ENCODE data around the gene EXOC4.
A peak's percentile ranks its signal among the peaks of the same experiment; 100 is the strongest.

EXOC4 gene

DNA sequence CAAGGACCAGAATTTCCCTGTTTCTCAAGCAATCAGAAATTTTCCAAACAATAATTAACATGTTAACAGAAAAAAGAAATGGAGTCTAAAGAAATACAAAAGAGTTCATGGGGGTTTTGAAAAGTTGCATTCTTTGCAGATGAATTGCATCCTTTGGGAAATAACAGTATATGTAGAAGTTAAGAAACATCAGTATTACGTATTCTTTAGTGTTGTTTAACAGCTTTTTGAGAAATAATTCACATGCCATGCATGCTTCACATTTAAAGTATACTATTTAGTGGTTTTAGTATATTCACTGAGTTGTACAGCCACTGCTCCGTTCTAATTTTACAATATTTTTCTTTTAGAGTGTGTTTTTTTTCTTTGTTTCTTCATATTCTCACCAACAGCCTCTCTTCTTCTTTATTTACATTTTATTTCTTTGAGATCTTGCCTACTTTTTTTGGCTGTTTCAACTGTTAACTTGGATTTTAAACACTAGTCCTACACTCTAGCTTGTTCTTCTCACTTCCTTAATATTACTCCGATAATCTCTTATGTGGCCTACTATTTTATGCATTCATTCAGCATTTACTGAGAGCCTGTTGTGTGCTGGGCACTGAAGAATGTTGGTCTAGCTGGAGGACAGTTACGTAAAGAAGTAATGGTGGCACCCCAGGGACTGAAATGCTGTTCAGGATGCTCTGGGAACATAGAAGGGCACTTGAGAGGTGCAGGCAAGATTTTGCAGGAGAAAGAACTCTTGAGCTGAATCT is 330.1 kb downstream of the EXOC4 start:
- DNase-seq, result no peak

DNA sequence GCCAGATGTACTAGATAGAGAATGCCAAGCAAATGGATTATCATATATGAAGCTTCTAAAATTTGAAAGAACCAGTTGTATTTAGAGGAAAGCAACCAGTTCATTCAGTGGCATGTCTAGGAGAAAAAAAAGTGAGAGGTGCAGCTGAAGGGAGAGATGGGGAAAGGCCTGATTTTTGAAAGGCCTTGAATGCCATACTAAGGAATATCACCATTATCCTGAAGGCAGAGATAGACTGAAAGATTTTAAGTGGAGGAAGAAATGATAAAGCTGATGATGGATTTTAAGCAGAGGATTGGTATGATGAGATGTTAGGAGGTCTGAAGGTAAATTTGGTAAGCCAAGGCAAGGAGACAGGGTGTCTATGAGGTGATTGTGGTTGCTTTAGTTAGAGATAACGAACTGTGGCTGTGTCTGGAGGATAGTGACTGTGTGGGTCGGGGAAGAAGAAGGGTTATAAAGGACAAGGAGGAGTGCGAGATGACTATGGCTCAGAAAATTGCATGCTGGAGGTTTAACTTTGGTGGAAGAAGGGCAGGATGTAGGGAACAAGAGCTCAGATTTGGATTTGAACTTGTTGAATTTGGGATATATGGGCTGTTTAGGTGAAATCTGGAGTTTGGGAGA is 330.8 kb downstream of the EXOC4 start:
- DNase-seq, result no peak

- DNase-seq, result no peak
Measured at GRCh38 chr7:133584956-133585668, 332.2 kb downstream of the EXOC4 start.

- no peak for DNase-seq
Measured at GRCh38 chr7:133586253-133586652, 333.4 kb downstream of the EXOC4 start.

- DNase-seq, result no peak
Measured at GRCh38 chr7:133587903-133588302, 335.0 kb downstream of the EXOC4 start.

DNA sequence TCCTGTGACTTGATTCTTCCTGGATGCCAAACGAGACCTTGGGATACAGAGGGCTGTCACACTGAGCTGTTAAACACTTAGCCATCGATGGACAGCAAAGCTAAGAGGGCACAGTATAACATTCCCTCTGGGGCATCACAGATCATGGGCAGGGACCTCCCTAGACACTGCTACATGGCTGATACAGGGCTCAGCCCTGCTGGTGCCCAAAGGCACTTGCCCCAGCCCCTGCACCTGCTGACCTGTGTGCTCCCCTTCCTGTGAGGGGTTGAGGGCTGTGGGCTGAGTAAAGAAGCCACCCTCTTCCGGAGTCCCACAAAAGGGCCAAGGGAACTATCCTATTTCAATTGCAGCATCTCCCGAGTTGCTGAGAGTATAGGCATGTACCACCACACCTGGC is 337.9 kb downstream of the EXOC4 start:
- DNase-seq, result no peak

DNA sequence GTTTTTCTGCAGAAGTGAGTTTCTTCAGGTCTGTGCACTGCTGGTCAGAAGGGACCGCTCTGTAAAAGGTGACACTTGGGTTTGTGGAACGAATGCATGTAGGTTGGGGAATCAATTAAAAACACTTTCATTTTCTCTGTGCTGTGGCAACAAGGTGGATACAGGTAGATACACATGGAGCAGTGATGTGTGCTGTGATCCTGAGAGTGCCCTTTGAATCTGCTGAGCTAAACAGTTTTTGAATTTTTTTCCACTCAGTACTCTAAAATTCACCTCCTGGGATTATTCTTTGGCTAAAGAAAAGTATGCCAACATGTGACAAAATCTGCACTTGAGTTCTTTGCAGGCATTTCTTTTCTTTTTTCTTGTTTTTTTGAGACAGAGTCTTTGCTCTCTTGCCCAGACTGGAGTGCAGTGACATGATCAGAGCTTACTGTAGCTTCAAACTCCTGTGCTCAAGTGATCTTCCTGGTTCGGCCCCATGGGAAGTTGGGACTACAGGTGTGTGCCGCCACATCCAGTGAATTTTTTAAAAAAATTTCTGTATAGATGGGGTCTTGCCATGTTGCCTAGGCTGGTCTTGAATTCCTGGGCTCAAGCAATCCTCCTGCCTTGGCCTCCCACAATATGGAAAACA is 338.9 kb downstream of the EXOC4 start:
- DNase-seq, result no peak

- DNase-seq, result no peak
Measured at GRCh38 chr7:133593561-133593960, 340.7 kb downstream of the EXOC4 start.

GRCh38 chr7:133601617-133602016 is 348.7 kb downstream of the EXOC4 start:
- DNase-seq, result no peak

DNA sequence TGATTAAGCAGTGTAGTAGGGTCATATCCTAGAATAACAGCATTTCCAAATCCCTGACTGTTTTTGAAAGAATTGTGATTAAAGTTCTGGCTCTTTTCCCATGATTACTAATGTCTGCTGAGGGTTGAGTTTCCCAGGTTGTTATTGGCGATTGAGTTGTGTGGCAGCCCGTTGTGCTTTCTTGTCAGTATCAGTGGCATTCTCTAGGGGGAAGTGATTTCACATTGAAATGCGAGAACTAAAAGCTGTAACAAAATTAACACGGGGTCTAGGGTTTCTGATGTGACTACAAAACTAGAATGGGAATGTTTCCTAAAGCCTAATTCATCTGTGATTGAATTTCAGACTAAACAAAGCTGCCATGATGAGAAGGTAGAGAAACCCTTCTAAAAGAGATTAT is 349.4 kb downstream of the EXOC4 start:
- no peak for DNase-seq

DNA sequence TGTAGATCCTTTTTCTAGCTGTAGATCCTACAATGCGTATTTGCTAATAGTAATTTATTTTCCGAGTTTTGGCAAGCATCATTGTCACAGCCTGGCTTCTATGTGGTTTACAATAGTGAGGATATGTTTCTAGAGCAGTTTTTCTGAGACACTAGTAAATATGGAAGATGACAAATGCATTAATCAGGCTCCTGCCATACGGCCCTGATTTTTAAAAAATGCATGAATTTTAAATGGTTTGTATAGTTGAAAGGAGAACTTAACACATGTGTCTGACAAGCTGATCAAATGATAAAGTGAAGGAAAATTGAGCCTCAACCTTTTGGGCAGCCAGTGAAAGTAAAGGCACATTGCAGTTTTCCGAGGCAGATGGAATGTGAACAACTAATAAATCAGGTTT is 354.1 kb downstream of the EXOC4 start:
- no peak for DNase-seq

- no peak for DNase-seq
Measured at GRCh38 chr7:133609806-133610205, 356.9 kb downstream of the EXOC4 start.

DNA sequence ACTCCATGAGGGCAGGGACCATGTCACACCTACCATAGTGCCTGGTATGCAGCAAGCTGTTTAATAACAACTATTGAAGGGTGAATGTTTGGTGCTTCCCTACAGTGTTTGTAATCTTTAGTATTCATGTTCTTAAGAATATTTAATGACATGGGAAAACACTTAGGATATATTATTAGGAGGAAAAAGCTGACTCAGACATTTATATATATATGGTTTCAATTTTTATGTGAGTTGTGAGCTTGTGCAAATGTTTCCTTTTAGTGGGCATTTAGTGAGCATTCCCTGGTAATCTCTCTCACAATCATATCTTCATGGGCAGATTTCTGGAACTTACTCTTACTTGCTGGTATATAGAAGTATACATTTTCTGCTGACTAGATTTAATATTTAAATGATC is 359.1 kb downstream of the EXOC4 start:
- DNase-seq, result no peak

DNA sequence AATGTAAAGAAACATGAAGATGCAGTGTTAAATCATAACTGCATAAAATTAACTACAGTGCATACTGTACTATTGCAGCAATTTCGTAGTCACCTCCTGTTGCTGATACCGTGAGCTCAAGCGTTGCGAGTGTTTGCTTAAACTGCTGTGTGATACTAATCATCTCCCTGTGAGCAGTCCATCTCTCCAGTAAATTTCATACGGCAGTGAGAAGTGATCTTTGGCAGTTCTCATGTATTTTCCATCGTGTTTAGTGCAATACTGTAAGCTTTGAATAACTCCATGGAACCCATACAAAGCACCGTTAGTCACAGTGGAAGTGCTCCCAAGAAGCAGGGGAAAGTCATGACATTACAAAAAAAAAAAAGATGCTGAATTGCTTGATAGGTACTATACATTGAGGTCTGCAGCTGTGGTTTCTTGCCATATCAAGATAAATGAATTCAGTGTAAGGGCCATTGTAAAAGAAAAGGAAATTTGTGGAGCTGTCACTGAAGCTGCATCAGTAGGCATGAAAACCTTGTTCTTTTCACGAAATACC is 360.4 kb downstream of the EXOC4 start:
- no peak for DNase-seq

DNA sequence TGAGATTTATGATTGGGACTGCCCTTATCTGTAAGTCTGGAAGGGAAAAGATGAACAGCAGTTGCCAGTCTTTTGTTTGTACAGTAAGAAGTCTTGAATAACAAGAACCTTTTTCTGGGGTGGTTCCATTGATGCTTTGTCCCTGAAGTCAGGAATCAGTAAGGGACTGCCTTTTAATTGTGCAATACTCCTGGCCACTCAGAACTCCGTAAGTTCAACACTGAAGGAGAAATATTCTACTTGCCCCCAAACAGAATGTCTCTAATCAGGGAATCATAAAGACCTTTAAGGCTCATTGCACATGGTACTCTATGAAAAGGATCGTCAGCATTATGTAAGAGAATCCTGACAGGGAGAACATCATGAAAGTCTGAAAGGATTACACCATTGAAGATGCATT is 361.4 kb downstream of the EXOC4 start:
- DNase-seq, result no peak

- no peak for DNase-seq
Measured at GRCh38 chr7:133618970-133619369, 366.1 kb downstream of the EXOC4 start.

- DNase-seq, result no peak
Measured at GRCh38 chr7:133619491-133619890, 366.6 kb downstream of the EXOC4 start.

DNA sequence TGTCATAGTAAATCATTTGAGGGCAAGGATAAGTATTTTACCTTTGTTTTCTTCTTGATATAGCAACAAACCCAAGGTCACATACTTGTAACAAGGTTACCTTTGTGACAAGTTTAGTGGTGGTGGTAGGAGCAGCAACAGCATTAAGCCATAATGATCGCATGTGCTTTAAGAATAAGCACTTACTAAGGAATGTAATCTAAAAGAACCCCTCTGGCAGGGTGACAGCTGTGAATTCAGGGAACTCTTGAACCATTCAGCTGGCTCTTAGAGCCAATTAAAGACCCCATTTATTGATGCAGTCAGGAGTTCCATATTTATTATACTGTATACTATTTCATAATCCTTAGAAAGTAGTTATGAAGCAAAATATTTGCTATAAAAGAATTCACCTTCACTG is 370.8 kb downstream of the EXOC4 start:
- DNase-seq, result peak; percentile 24

DNA sequence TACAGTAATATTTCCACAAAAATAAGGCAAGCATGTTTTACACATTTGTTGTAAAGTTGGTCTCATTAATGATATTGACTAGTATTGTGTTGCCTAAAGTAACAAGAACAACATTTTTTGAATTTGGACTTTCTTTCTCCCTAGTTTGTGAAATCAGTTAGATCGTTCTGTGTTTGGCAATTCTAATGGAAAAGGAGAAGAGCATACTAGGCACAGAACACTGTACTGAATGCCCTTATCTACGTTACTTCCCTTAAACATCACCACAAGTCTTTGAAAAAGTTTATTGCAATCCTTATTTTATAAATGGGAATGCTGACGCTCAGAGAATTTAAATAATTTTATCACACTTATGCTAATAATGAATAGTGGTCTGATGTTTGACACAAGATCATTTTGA is 372.2 kb downstream of the EXOC4 start:
- DNase-seq, result no peak

- no peak for DNase-seq
Measured at GRCh38 chr7:133629701-133630100, 376.8 kb downstream of the EXOC4 start.

GRCh38 chr7:133633055-133633454 is 380.2 kb downstream of the EXOC4 start:
- DNase-seq, result no peak

- no peak for DNase-seq
Measured at GRCh38 chr7:133635541-133635940, 382.7 kb downstream of the EXOC4 start.

- no peak for DNase-seq
Measured at GRCh38 chr7:133638857-133639256, 386.0 kb downstream of the EXOC4 start.

All from NCI-H1105 (cell line).